GM21737 (cell line): ENCODE measurements around the gene CLK4.

Source experiments
- ATAC-seq: cut with Tn5 transposase; IDR thresholded peaks from one replicate; pipeline ENCODE4 v1.9.1; 2021; ENCODE audit warnings: mild to moderate bottlenecking, moderate library complexity; ENCODE audit not compliant: unreplicated experiment

CLK4 gene

DNA sequence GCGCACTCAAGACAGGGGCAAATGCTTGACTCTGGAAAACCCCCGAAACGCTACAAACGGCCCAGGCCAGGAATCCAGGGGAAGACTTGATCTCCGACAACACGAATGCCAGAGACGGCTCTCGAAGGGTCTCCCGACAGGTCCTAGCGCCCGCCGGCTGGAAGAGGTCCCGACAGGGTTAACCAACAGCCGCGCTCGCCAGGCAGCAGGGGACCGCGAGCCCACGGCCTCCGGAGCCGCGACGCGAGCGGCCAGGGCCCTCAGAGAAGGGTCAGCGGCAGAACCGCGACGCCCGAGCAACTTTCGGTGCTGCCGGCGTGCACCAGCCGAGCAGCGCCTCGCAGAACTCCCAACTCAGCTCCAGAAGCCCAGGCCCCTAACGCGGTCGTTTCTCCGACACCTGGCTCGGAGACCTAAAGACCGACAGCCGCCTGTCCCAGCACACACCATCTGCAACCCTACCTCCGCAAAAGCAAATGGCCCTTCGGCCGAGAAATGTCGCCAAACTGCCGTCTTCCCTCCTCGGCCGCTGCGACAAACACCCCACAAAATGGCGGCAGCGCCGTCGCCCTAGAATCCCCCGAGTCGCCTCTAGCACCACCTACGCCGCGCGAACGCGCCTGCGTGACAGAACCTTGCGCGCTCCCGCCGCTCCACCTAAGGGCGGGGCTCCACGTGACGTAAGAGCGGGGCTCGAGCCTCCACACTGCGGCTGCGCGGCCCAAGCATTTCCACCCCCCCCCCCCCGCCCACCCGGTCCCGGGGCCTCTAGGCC, at the start of gene CLK4:
Gene CLK4 (minus strand): TSS at position 567 of the 775 bp plus-strand sequence. CDS start 3,634 bp downstream, outside the sequence.
- peak; percentile 72 for ATAC-seq

DNA sequence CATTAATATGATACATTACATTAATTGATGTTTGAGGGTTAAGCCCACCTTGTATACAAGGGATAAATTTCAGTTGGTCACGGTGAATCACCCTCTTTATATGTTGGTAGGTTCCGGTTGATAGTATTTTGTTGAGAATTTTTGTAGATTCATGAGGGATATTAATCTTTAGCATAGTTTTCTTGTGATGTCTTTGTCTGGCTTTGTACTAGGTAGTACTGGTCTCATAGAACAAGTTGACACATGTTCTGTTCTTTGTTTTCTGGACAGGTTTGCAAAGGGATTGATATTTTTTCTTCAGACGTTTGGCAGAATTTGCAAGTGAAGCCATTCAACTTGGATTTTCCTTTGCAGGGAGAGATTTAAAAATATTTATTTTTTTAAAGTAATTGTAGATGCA, 49.1 kb upstream of the CLK4 start:
- no peak for ATAC-seq

DNA sequence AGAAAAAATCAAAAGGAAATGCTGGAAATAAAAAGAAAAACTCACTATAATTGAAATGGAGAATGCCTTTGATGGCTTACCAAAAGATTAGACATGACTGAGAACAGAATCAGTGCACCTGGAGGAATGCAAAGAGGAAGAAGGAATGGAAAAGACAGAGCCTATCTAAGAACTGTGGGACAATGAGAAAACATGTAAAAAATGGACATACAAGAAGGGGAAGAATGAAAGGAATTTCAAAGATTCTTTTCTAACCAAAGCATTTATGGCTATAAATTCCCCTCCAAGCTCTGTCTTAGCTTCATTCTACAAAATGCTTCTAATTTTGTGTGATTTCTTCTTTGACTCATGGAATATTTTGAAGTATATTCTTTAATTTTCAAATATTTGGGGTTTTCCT, 47.5 kb upstream of the CLK4 start:
- ATAC-seq, result no peak

DNA sequence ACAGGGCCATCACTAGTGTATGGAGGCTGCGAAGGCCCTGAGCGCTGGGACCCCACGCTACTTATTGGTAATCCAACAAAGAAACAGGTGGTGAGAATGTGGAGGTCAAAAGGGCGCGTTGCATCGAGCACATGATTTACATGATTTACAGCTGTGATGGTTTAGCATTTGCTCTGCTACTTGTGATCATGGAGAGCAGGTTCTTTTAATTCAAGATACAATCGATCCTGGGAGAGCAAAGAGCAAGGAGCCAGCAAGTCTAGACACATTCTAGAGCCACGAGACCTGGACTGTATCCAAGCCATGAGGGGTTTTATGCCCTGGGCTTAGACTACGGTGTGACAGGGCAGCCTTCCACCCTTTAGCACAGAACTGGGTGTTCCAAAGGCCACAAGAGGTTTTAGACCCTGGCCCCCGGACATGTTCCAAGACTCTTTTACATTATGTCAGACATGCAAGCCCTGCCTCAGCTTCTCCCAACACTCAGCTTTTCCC, 47.0 kb upstream of the CLK4 start:
- ATAC-seq, result no peak

DNA sequence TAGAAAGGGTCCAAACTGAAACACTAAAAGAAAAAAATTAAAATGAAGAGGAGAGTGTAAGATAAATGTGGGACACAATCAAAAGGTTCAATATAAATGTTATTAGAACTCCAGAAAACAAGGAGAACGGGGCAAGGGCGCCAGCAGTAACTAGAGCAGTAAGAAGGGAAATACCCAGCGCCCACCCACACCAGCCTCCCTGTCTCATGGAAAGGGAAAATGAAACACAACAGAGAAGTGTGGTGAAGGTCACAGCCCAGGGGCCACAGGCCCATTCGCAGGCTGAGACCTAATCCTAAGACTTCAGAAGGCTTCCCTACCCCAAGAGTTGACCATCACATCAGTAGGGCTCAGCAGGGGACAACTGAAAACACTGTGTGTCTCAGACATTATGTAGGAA, 45.8 kb upstream of the CLK4 start:
- ATAC-seq, result no peak

DNA sequence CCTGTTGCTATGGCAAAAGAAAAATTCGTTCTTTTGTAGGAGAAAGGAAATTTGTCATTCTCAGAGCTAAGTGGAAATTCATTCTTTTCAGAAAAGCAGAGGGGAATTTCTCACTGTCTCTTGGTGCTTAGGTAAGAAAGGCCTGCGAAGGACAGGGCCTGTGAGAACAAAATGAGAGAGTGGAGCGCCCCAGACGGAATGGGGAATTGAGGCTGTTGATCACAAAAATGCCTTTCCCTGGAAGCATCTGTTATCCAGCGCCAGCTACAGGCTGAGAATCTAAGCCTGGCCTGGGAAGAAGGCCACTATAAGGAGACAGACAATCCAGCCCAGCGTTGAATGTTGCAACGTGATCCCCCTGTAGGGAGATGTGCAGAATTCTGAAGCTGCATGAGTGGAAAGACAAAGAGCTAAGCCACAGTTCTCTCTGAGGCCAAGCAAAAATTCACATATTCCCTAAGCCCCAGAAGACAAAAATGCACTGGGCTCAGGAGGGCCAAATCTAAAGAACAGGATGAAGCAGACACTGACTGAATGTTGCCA, 44.8 kb upstream of the CLK4 start:
- no peak for ATAC-seq

DNA sequence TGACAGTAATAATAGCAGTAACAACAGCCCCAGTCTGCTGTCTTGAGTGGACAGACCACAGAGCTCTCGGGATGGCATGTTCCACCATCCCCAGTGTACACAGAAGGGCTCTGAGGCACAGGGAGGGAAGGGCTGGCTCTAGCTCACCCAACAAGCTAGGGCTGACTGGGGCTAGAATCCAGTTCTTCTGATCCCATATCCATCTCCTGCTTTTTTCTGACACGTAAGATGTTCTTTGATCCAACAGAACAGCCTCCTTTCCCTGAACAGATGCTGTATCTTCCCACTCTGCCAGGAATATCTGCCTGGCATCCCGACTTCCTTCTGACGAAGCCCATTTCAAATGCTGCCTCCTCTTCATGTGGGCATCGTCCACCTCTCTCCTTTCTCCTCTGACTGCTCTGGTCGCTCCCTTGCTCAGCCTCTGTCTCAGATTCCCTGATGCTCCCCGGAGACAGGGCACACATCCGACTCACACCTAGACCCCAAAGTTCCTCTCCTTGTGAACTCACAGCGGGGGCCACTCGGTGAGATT, 43.6 kb upstream of the CLK4 start:
- ATAC-seq, result no peak

DNA sequence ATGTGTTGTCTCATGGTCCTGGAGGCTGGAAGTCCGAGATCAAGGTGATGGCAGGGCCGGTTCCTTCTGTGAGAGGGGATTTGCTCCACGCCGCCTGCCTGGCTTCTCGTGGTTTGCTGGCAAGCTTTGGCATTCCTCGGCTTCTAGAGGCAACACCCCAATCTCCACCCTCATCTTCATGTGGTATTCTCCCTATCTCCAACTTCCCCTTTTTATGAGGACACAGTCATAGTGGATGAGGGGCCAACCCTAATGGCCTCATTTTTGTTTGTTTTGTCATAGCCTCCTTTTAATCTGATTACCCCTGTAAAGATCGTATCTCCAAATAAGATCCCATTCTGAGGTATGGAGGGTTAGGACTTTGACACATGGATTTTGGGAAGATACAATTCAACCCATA, 41.7 kb upstream of the CLK4 start:
- no peak for ATAC-seq

DNA sequence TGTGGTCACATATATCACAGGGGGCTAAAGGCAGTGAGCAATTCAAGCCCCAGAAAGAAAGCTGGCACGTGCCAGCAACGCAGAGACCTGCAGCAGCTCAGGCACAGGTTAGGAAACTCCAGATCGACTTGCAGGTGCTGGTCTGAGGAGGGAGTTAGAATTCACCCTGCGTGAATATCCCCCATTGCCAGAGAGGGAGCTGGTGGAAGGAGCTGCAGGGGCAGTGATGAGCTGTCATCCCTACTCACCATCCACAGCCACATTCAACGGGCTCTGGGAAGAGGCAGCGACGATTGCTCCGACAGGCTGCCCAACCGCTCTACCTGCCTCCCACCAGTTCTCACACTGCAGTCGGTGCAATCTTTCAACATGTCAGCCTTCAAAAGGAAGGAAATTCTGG, 40.8 kb upstream of the CLK4 start:
- no peak for ATAC-seq

DNA sequence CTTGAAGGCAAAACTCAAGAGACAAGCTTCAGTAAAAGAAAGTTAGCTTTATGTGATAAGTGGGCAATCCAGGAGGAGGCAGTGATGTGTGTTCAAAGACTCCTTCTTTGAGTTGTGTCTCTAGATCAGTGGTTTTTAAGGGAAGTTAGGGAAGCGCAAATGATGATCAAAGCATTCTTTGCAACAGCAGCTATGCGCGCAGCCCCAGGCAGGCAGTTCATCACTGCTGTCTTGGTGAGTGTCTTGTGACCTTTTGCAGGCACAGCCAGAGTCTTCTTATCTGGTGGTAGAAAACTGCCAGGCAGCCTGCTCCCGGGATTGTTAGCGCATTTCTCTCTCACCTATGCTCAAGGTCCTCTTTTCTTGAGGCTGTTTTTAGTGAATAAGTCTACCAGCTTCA, 40.3 kb upstream of the CLK4 start:
- no peak for ATAC-seq

DNA sequence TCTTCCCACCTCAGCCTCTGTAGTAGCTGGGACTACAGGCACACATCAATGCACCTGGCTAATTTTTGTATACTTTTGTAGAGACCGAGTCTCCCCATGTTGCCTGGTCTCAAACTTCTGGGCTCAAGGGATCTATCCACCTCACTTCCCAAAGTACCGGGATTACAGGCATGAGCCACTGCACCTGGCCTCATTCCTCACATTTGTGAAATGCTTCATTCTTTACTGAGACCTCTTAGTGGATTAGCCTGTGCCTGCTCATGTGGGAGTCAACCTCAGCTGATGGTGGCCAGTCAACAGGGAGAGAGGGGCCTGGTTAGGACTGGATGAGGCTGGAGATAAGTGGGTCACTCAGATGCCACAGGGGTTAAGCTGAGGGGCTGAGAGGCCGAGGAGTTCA, 37.3 kb upstream of the CLK4 start:
- no peak for ATAC-seq

DNA sequence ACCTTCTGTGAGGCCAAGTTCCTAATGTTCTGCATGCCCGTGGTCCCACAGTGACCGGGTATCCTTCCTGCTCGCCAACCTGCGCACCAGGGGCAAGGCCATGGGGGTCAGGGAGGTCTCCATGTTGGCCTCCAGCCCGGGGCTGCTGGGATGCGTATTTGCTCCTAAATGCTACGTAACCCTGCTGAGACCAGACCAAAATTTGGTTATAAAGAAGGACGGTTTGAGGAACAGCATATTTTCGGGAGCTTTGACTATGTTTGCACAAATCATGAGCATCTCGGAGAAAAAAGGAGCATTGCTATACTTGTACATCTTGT, 35.7 kb upstream of the CLK4 start:
- no peak for ATAC-seq

DNA sequence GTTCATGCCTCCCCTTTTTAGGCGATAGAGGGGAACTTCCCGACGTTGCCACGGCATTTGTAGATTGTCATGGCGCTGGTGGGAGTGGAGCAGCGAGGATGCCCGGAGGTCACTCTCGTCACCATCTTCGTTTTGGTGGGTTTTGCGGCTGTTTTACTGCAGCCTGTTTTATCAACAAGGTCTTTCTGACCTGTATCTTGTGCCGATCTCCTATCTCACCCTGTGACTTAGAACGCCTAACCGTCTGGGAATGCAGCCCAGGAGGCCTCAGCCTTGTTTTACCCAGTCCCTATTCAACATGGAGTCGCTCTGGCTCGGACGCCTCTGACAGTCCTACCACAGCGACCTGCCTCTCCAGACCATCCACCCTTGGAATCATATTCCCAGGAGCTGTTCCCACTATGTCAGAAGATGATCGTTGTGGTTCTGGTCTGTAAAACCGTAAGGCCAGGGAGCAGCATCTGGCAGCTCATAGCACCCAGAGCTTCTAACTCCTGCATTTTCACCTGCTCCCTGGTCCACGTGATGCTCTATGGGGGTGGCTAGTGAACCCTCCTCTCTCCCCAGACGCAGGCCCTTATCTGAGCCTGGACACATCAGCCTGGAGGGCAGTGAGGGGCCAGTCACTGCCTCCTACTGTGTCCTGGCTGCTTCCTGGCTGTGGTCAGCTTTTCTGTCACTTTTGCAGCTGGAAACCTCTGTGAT, 35.1 kb upstream of the CLK4 start:
- no peak for ATAC-seq

DNA sequence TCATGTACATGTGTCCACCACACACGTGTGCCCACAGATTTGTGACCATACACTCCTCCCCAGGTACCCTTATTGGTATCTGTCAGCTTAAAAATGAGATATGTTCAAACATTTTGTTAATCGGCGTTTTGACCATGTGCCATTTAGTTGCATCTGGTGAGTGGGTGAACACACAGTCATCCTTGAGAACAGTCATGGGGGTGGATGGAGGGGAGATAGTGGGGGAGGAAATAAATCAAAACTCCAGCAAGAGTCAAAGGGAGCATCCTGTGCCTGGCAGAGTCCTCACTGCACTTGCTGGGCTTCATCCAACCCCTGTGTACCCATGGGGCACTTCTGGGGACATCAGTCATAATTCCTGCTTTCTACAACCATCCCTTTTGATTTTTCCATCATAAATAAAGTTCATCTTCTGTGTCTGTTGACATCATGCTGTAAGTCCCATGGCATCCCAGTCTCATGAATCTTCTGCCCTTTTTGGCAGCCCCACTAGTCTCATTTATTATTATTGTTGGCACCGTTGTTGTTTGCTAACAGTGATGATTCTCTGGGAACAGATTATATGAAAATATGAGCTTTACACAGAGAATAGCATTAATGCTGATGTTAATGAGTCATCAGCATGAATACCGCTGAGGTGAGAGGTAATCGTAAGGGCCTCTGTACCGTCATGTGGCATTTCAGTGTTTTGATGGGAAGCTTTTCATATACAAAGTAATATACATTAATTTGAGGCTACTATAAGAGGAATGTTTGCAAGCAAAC, 24.4 kb upstream of the CLK4 start:
- no peak for ATAC-seq

DNA sequence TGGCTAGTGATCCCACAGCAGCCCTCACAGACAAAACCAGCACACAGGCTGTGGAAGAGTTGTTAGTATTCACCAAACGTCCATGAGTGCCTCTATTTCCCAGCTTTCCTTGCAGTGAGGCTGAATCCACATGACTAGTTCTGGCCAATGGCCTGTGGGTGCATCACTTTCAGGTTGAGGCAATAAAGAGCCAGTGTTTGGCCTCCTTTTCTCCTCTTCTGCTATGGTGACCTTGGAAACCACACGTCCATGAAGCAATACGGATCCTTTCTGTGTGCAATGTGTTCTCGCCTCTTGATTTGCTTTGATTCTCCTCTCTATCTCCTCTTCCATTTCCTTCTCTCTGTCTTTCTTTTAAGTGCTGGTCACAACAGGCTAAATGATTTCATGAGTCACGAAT, 23.4 kb upstream of the CLK4 start:
- no peak for ATAC-seq

DNA sequence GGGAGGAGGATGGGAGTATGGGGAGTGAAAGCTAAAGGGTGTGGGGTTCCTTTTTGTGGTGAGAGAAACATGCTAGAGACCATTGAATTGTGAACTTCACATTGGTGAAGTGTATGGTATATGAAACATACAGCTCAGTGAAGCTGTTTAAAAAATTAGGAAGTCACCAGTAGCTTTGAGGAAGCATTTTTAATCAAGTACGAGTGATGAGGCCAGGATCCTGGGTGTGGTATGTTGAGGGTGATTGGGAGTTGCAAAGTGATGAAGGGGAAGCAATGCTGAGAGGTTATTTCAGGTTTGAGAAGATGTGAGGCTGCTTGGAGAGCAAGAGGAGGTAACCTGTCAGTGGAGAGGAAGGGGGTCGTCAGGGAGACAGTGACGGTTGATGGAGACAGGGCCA, 22.7 kb upstream of the CLK4 start:
- ATAC-seq, result no peak

DNA sequence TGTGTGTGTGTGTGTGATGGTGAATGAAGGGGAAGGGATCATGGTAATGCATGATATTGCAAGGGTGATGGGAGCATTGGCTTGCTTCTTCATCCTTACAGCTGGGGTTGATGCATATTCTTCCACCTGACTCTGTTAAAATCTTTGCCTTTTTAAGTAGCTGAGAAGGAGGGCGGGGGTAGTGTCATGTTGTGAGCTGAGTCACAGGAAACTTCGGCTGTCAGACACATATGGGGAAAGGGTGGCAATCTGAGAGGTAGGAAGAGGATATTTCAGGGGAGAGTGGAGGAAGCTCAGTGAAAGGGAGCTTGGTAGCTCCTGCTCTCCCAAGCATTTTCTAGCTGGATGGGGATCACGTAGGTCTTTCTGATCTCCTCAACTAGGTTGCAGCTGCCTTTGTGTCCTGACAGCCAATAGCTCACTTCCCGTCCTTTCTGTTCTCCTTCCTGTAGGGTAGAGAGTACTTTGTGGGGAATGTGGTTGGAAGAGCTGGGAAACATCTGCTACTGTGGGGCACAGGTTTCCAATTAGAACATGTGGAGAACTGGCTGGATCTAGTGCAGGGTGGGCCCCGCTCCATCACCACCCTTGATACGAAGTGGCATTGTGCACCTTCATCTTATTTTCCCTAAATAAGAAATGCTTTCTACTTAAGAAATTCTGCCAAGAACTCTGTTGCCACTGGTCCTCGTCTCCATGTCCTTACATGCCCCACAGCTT, 18.1 kb upstream of the CLK4 start:
- no peak for ATAC-seq

DNA sequence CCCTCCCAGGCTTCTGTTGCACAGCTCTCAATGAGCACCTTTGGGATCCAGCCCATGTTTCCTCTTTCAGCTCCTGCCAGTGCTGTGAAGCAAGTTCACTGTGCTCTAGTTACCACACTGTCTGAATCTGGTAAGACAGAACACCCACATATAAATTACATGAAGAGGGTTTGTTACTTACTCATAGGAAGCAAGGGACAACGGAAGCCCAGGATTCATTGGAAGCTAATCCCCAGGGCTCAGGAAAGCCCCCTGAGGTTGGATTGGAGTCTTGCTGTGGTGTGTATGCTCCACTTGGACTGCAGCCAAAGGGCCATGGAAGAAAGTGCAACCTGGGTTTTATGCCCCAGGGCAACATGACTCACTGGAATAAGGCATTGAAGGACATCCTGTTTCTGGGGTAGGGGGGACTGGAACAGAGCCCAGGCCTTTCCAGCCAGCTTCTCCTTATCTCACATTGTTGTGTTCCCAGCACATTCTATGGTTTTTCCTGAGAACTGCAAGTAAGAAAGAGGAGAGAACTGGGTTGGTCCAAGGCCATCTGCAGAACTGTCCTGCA, 15.6 kb upstream of the CLK4 start:
- no peak for ATAC-seq

DNA sequence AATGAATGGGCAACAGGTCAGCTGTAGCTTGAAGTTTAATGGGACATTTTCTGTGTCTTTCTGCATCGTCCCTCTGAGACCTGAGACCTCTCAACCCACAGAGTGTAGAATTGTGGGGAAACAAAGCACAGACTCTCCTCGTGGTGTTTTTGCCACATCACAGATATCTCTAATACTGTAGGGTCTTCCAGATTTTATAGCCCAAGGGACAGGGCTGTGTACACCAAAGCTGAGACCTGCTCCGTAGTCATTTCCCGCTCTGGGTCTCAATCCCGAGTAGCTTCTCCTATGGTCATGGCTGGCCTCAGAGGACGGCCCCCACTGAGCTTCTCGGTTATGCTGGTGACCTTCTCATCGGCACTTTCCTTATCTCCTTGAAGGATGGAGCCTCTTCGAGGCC, 14.9 kb upstream of the CLK4 start:
- ATAC-seq, result no peak

DNA sequence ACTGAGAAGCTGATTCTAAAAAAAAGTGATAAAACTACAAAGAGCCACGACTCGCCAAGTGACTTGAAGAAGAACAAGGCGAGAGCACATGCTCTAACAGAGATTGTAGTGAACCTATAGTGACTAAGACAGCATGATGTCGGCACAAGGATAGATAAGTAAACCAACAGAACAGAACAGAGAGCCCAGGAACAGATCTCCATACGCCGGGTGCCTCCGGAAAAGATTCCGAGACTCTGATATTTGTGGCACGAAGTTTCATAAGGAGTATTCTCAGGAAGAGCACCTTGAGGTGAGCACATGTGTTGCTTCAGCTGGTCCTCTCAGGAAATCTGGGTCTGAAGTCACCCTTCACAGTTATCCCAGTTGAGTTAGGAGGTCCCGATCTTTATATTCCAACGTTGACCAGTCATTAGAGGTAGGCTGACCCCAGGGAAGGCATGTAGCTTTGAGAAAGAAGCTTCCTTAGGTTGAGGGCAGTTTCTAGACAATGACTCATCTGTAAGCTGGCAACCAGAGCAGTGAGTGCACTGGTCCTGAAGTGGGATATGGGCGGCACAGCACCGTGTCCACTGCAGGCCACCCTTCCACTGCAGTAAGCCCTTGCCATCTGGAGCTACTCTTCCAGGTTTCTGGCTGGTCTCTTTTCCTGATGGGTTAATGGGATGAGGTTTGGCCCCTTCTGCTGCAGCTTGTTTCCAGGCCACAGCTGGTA, 13.6 kb upstream of the CLK4 start:
- no peak for ATAC-seq
